OCI-LY1 (cell line): ENCODE results near the gene HELB.
A peak's percentile ranks its signal among the peaks of the same experiment; 100 is the strongest.

Experiments used
- H2AFZ ChIP-seq: fragments of 200-600 bp; sonication (generic), shearing (Covaris generic); 2 replicates; pipeline ENCODE4 v1.6.0; 2014; ENCODE audit warnings: antibody characterized with exemption, mild to moderate bottlenecking, low read length
- H3F3A ChIP-seq: fragments of 200-600 bp; sonication (generic), shearing (Covaris generic); 2 replicates; pipeline ENCODE4 v1.6.0; 2014; ENCODE audit warnings: mild to moderate bottlenecking, antibody characterized with exemption, low read length, moderate library complexity; ENCODE audit not compliant: insufficient read depth
- H3K27ac ChIP-seq: fragments of 200-600 bp; sonication (generic); 2 replicates; pipeline ENCODE4 v1.5.1; 2014; ENCODE audit warnings: low read length, mixed run types, mild to moderate bottlenecking, low read depth; ENCODE audit not compliant: poor library complexity, severe bottlenecking
- H3K27me3 ChIP-seq: fragments of 200-600 bp; sonication (generic); 2 replicates; pipeline ENCODE4 v1.6.0; 2014; ENCODE audit warnings: antibody characterized with exemption, mild to moderate bottlenecking, low read length, moderate library complexity; ENCODE audit not compliant: insufficient read depth
- H3K36me3 ChIP-seq: fragments of 200-600 bp; sonication (generic); 2 replicates; pipeline ENCODE4 v1.6.1; 2014; ENCODE audit warnings: mild to moderate bottlenecking, antibody characterized with exemption, low read length, moderate library complexity, mixed read lengths; ENCODE audit not compliant: insufficient read depth
- H3K4me1 ChIP-seq: fragments of 200-600 bp; sonication (generic); 2 replicates; pipeline ENCODE4 v1.5.1; 2014; ENCODE audit warnings: mild to moderate bottlenecking, low read length, moderate library complexity; ENCODE audit not compliant: insufficient read depth, severe bottlenecking
- H3K4me2 ChIP-seq: fragments of 200-600 bp; sonication (generic), shearing (Covaris generic); 2 replicates; pipeline ENCODE4 v1.6.1; 2014; ENCODE audit warnings: low read length
- H3K4me3 ChIP-seq: fragments of 200-600 bp; sonication (generic); 2 replicates; pipeline ENCODE4 v1.5.1; 2014; ENCODE audit warnings: low read length, low read depth, mild to moderate bottlenecking, mixed read lengths; ENCODE audit not compliant: poor library complexity, severe bottlenecking
- H3K79me2 ChIP-seq: fragments of 200-600 bp; shearing (Covaris generic); 2 replicates; pipeline ENCODE4 v1.6.1; 2016; ENCODE audit warnings: mixed run types, low read length, mixed read lengths; ENCODE audit not compliant: insufficient read depth
- H3K9ac ChIP-seq: fragments of 200-600 bp; sonication (generic), shearing (Covaris generic); 2 replicates; pipeline ENCODE4 v1.6.1; 2014; ENCODE audit warnings: mild to moderate bottlenecking, low read length, mixed read lengths
- H3K9me2 ChIP-seq: fragments of 200-600 bp; sonication (generic), shearing (Covaris generic); 2 replicates; pipeline ENCODE4 v1.6.1; 2014; ENCODE audit warnings: low read depth, mild to moderate bottlenecking, low read length, mixed read lengths
- H3K9me3 ChIP-seq: fragments of 200-600 bp; shearing (Covaris generic); 2 replicates; pipeline ENCODE4 v1.6.1; 2014; ENCODE audit warnings: low read length, mixed read lengths
- H4K20me1 ChIP-seq: fragments of 200-600 bp; sonication (generic), shearing (Covaris generic); 2 replicates; pipeline ENCODE4 v1.6.0; 2016; ENCODE audit warnings: mild to moderate bottlenecking, low read length; ENCODE audit not compliant: insufficient read depth
- EZH2 ChIP-seq: fragments of 200-600 bp; sonication (generic), shearing (Covaris generic); IDR thresholded peaks from 2 replicates; pipeline ENCODE4 v1.8.0; 2017; ENCODE audit warnings: borderline replicate concordance, mixed run types, mild to moderate bottlenecking, antibody characterized with exemption, low read length, moderate library complexity, mixed read lengths
- TF ChIP-seq, protein P1 (sequence below): fragments of 200-600 bp; sonication (generic), shearing (Covaris generic); IDR thresholded peaks from 2 replicates; pipeline ENCODE4 v1.5.1; 2017; ENCODE audit warnings: mild to moderate bottlenecking, antibody characterized with exemption, low read length, moderate library complexity, mixed read lengths

The HELB gene

DNA sequence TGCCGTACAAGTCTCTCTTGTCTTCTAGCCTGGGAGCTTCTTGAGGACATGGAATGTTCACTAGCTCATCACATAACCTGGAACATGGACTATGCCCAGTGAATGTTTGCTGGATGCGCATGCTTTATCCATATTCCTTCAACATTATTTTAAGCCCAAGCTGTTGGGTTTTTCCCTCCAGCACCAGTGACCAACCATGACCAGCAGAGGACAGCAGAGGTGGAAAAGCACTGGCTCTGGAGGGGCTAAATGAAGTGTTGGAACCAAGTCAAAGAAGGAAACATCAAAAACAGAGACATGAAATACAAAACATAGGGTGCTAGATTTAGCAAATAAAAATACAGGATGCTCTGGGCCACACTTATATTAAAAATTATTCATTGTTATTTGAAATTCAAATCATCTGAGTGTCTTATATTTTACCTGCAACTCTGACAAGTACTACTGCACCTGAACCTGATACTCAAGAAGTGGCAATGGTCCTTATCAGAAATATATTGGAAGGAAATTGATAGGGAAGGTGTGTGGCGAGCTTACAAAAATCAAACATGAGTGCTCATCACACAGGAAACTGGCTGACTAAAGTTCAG, 23.1 kb upstream of the HELB start:
- Histone ChIP-seq H4K20me1 (no peaks in the 10 kb centered on the region), H3K79me2 (no peaks in the 10 kb centered on the region), H2AFZ (no peak overlapping the region)

DNA sequence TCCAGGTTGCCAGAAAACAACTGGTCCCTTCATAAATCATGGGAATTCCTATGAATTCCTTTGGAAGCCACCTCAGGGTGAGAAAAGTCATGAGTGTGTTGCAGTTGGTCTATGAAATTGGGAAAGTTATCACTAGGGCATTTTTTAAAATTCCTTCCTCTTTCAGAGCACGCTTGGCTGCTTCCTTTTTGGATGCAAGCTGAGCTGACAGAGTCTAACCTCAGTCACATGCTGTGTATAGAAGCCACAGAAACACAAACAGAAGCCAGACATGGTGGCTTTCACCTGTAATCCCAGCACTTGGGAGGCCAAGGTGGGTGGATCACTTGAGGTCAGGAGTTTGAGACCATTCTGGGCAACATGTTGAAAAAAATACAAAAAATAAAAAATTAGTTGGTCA, 21.7 kb upstream of the HELB start:
- H4K20me1 ChIP-seq, result no peaks in the 10 kb centered on the region
- H3K27me3 ChIP-seq, result no peaks in the 10 kb centered on the region
- no peak overlapping the region for H3K9ac ChIP-seq
- no peaks in the 10 kb centered on the region for H3F3A ChIP-seq
- no peaks in the 10 kb centered on the region for H3K9me2 ChIP-seq
- no peak for TF ChIP-seq EZH2
- TF ChIP-seq, protein P1, sequence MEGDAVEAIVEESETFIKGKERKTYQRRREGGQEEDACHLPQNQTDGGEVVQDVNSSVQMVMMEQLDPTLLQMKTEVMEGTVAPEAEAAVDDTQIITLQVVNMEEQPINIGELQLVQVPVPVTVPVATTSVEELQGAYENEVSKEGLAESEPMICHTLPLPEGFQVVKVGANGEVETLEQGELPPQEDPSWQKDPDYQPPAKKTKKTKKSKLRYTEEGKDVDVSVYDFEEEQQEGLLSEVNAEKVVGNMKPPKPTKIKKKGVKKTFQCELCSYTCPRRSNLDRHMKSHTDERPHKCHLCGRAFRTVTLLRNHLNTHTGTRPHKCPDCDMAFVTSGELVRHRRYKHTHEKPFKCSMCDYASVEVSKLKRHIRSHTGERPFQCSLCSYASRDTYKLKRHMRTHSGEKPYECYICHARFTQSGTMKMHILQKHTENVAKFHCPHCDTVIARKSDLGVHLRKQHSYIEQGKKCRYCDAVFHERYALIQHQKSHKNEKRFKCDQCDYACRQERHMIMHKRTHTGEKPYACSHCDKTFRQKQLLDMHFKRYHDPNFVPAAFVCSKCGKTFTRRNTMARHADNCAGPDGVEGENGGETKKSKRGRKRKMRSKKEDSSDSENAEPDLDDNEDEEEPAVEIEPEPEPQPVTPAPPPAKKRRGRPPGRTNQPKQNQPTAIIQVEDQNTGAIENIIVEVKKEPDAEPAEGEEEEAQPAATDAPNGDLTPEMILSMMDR, result no peak
- H2AFZ ChIP-seq, result no peak overlapping the region
- no peaks in the 10 kb centered on the region for H3K9me3 ChIP-seq
- H3K36me3 ChIP-seq, result no peaks in the 10 kb centered on the region
- H3K27ac ChIP-seq, result no peak overlapping the region
- H3K79me2 ChIP-seq, result no peaks in the 10 kb centered on the region
- H3K4me2 ChIP-seq, result no peak overlapping the region
- H3K4me1 ChIP-seq, result no peaks in the 10 kb centered on the region
- no peak overlapping the region for H3K4me3 ChIP-seq

More for the DNA sequence above, 23.1 kb upstream of the HELB start:
- H3F3A ChIP-seq, result no peaks in the 10 kb centered on the region
- H3K9me3 ChIP-seq, result no peaks in the 10 kb centered on the region
- H3K27ac ChIP-seq, result no peak overlapping the region
- no peaks in the 10 kb centered on the region for H3K27me3 ChIP-seq
- TF ChIP-seq EZH2, result no peak
- TF ChIP-seq, protein P1, result peak; percentile 28; the same call in 1 of the 2 replicates
- no peaks in the 10 kb centered on the region for H3K36me3 ChIP-seq
- H3K4me1 ChIP-seq, result no peaks in the 10 kb centered on the region
- H3K9ac ChIP-seq, result no peak overlapping the region
- H3K4me3 ChIP-seq, result no peak overlapping the region
- H3K9me2 ChIP-seq, result no peaks in the 10 kb centered on the region
- H3K4me2 ChIP-seq, result no peak overlapping the region

GRCh38 chr12:66282244-66282643, 20.0 kb upstream of the HELB start:
- TF ChIP-seq, protein P1, result no peak
- TF ChIP-seq EZH2, result no peak

More at GRCh38 chr12:66282244-66282643, 20.0 kb upstream of the HELB start:
- Histone ChIP-seq H3K9me3 (no peaks in the 10 kb centered on the region), H3K79me2 (no peaks in the 10 kb centered on the region), H3K4me1 (no peaks in the 10 kb centered on the region), H3K4me2 (no peak overlapping the region), H3K4me3 (no peak overlapping the region), H3F3A (no peaks in the 10 kb centered on the region), H4K20me1 (no peaks in the 10 kb centered on the region), H3K9ac (no peak overlapping the region), H2AFZ (no peak overlapping the region), H3K36me3 (no peaks in the 10 kb centered on the region), H3K27ac (no peak overlapping the region), H3K9me2 (no peaks in the 10 kb centered on the region), H3K27me3 (no peaks in the 10 kb centered on the region)
